HG02840 (cell line): Measurements from ENCODE around the gene ARHGAP4.

Experiments used
- ATAC-seq: cut with Tn5 transposase; IDR thresholded peaks from one replicate; pipeline ENCODE4 v1.9.1; 2021; ENCODE audit warnings: mild to moderate bottlenecking, moderate library complexity, moderate number of reproducible peaks; ENCODE audit not compliant: unreplicated experiment, low FRiP score

Gene ARHGAP4

DNA sequence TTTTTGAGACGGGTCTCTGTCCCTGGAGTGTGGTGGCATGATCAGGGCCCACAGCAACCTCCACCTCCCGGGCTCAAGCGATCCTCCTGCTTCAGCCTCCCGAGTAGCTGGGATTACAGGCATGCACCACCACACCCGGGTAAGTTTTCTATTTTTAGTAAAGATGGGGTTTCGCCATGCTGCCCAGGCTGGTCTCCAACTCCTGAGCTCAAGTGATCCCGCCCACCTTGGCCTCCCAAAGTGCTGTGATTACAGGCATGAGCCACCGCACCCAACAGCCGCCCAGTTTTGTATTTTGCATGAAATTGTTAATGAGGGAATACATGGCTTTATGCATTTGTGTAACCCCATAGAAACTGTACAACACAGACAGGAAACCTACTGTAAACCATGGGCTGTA is 2.8 kb upstream of the ARHGAP4 start:
- ATAC-seq = no peak

DNA sequence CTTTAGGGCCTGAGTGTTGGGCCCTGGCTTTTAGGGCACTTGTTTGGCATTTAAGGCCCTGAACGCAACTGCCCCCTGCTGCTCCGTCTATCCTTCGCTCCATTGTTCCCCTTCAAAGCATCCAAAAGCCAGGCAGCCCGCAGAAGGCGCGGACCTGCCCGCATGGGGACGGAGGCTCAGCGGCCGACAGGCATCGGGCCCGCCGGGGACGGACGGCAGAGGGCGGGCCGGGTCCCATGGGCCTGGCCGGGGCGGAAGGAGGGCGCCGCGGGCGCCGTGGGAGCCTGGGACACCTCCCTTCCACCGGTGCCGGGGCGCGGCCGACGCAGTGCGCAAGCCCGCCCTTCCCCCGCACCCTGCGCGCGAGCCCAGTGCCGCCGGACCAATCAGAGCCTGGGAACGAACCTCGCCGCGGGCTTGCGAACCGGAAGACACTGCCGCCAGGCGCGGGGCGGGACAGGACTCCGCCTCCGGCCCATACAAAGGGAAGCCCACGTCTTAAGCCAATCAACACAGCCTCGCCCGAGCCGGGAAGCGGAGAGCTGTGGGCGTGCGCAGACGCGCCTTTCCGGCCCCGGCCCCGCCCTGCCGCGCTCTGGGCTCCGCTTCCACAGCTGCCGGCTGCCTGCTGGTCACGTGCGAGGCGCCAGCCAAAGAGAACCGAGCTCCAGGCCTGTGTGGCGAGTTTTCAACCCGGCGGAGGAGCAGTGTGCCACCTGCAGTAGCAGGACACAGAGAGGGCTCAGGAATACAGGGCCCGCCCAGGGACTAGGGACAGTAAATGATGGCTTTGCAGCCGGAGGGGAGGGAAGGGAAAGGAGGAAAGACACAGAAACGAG is 2.1 kb upstream of the ARHGAP4 start:
- ATAC-seq = peak; percentile 60

DNA sequence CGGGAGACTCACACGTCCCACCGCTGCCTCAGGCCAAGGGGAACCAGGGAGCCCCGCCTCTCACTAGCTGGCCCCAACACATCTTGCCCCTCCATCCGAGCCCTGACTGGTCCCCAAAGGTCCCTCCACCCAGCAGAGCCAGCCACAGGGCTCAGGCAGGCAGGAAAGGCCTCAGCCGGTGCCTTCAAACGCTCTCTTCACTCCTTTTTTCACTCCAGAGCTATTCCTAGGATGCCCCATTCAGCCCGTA is 1.5 kb upstream of the ARHGAP4 start:
- no peak for ATAC-seq

DNA sequence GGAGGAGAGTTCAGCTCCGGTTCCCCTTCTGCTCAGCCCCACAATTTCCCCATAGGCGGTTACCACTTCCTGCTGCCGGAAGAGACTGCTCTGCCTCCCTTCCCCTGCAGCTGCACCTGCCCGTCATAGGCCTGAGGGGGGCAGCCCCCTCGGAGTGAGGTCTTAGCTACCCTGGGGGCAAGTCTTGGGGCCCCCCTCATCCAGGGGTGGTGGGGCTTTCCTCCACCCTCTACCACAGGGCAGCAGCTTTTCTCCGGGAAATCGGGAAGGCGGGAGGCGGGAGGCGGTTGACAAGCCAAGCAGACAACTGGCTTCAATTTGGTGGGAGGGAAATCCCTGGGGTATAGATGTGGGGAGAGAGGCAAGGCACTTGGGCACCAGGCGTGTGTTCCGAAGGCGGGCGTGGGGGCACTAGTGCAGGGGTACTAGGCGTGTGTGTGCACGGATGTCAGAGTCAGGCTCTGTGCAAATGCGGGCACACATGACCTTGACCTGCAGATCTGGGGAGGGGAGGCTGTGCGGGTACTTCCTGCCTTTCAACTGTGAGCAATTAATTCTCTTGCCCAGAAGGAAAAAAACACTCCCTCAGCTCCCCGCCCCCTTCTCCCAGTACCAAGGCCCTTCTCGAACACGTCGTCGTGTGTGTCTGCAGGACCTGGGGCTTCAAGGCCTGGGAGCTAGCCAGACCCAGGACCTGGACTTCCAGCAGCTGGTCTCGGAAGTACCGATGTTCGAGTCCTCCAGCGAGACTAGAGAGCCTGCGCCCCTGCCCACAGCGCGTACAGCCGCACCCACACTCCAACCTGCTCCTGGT is 1.0 kb upstream of the ARHGAP4 start:
- ATAC-seq = peak; percentile 43

DNA sequence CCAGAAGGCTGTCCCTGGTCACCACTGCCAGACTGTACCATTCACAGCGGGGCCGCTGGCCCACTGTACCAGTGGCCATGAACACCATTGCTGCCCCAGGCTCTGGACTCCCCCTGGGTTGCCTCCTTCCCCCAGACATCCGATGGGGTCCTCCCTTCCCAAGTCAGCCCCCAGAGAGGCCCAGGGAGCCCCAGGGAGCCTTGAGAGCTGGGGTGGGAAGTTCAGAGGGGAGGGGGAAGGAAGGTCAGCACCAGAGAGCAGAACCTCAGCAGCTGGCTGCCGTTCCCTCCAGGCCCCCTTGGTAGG is 441 bp upstream of the ARHGAP4 start:
- ATAC-seq = no peak

DNA sequence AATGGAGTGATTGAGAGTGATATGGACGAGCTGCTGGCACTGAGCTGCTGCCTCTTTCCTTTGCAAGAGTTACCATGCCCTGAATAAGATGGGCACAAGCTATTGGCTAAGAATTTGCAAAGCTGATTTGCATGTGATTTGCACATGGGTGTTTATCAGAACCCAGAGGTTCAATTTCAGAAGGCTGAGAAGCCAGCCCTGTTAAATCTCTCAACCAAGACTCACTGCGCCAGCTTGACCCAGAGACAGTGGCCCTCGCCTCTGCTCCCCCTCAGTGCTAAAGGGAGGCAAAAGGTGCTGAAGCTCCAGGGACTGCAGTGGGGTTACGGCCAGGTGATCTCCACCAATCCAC is 701 bp downstream of the ARHGAP4 start:
- no peak for ATAC-seq

DNA sequence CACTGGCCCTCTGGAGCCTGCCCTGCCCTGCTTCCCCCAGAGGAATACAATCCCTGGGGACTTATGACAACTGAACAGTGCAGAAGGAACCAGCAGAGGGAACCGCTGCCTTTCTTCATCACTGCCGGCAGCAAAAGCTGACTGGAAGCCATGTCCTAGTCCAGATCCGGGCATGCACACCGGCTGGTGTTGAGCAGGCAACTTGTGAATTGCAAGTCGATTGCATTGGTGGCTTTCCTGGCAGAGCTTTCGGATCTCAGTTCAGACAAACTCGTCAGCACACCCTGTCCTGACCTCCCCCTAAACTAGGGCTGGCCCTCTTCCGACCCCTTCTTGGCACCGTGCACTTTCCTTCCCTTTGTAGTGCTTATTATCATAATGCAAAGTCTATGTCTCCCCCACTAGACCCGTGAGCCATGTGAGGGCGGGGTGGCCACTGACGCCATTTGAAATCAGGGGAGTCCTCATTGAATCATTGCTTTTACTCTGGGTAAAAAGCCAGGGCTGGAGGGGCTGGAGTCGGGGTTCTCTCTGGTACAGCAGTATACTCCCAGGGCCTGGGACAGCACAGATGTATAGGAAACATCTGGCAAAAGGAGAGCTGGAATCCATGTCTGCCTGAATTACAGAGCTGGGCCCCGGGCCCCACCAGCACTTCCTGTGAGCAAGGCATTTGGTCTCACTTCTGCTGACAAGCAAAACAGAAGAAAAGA is 1.8 kb downstream of the ARHGAP4 start:
- no peak for ATAC-seq

DNA sequence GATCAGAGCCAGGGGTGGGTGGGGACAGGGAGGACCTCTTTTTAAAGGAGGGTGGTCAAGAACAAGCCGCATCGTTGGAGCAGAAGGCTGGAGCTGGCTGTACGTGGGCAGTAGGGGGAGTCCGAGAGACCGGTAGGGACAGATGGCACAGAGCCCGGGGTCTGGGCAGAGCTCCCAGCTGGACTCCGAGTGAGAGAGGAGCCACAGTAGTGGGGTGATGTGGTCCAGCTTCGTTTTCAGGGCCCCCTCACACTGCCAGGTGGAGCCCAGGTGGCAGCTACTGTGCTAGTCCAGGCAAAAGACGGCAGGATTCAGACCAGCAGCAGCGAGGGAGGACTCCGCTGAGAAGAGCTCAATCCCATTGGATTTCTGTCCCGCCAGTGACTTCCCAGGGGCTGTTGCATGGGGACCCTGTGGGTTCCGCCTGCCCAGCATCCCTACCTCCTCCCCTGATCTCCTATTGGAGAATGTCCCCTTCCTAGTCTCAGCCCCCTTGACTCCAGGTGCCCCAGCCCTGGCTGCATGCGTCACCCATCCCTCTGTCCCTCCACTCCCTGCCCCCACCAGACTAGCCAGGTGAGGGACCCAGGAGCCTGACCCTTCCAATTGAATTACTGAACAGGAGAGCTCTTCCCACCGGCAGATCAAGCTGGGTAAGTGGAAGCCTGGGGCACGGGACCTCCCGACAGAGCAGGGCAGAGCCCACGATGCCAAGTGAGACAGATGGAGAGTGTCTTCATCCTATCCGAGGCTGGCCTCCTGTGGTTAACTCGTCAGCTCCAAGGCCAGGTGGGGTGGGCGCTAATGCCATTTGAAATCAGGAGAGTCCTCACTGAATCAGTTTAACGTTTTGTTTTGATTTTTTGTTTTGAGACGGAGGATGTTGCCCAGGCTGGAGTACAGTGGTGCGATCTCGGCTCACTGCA is 2.9 kb downstream of the ARHGAP4 start:
- ATAC-seq = no peak

DNA sequence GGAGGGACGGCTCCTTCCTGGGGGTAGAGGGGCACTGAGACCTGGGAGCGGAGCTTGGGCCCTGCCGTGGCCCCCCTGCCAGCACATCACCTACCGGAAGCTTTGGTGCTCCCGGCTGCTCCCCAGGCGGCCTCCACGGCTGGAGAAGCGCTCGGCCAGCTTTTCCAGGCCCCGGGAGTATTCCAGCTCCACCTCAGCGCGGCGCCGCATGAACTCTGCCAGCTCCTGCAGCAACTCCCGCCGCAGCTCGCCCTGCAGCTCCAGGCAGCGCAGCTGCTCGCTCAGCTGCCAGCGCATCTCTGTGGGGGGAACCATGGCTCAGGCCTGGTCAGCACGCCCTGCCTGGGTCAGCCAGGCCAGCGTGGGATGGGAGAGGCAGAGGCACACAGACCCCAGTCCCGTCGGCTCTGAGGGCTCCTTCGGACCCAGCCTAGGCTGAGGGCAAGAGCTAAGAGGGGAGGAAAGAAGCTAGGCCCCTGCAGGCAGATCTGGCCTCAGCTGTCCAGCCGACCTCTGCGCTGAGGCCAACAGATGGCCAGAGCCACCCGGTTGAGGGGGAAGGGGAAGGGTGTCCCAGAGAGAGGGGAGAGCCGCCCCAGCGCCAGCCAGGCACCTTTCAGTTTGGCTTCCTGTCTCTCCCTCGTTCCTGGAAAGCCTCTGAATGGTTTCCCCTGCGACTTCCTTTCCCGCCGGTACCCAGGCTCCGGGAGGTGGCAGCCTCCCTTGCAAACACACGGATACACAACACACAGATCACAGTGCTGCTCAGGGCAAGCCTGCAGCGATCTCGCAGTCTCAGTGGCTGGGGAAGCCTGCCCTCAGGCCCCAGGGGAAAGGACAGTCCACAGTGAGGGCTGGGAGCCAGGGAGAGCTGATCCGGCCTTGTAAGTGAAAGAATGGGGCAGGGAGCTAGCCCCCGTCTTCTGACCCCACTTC is 4.3 kb downstream of the ARHGAP4 start:
- no peak for ATAC-seq

DNA sequence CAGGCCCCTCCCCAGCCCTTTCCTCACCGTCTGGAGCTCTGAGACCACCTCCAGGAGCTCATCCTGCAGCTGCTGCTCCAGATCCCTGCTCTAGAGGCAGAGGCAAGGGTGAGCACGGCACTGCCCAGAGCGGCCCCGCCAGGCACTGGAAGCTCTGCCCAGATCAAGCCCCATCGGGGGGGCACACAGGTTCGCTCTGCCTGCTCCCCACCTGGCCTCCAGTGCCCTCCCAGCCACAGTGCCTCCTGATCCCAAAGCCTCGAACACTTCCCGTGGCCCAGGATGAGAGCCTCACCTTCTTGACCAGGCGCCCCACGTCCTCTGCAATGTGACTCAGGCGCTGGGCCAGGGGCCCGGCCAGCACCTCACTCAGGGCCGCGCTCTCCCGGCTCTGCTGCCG is 5.0 kb downstream of the ARHGAP4 start:
- no peak for ATAC-seq

DNA sequence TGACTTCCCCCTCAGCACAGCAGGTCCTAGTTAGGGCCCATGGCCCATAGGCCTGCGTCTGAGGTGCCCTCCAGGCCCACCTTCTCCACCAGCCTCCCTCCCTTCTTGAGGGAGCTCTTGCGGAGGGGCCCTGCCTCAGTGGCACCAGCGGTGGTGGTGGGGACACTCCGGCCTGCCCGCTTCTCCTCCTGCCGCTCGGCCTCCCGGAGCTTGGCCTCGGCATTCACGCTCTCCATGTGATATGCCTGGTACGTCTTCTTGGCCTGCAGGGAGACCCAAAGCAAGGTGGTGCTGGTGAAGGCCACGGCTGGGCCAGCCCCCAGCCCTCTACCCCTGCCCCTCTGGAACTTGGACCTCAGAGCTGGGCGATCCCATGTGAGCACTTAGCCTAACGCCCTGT is 5.5 kb downstream of the ARHGAP4 start:
- ATAC-seq = no peak

DNA sequence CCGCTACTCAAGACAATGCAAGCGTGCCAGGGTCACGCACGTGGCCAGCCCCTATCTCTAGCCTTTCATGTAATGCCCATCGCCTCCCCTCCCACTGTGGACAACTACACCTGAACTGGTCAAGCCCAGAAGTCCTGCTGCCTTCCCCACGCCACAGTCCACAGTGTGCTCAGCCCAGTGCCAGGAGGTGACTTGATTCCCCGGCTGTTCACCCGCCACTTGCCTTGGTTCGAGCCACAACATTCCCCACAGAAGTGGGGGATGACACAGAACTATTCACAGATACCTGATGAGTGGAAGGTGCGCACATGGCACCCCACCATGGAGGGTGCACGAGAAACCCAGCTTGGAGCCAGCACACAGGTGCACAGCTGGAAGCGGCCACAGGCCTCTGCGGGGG is 6.8 kb downstream of the ARHGAP4 start:
- no peak for ATAC-seq

DNA sequence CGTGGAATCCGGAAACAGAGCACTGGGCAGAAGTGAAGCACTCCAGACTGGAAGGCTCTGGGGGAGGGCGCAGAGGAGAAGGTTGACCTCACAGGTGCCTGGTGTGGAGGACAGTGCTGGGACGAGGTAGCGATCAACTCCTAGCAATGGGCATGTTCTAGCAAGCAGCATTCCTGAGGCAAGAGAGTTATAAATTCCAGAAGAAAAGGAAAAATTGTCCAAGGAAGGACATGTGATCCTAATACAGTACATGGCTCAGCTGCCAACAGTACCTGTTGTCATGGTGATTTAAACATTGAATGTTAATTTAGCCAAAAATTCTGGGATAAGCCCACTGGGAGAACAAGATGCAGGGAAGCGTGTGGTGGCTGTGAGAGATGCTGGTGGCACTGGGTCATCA is 8.2 kb downstream of the ARHGAP4 start:
- ATAC-seq = no peak

DNA sequence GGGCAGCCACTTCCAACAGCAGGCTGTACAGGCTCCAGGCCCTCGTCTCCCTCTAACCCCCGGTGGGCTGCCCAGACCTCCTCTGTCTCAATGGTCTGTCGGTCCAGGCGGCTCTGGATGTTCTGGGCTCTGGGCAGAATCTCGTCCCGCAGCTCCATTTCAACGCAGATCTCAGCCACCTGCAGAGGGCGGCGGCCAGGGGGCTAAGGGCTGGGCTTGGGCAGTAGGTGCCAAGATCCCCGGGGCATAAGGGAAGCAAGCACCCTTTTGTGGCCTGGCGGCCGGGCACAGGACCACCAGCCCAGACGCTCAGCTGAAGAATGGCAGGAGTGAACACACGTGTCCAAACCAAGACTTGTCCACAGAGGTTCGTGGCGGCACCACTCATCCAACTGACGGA is 12.4 kb downstream of the ARHGAP4 start:
- ATAC-seq = no peak

DNA sequence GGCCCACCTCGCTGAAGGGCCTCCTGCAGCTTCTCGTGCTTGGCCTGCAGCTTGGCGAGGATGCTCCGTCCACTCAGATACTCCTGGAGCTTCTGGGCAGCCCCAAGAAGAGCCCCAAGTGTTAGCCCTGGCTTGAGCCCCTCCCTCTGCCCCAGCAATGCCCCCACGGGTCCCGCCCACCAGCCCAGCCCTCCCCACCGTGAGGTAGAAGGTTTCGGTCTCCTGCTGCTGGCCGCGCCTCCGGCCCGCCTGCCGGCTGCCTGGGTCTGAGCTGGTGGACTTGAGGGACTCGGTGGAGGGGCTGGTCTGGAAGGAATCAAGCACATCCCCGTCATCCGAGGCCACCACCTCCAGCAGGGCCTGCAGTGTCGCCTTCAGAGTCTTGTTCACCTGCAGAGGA is 12.9 kb downstream of the ARHGAP4 start:
- ATAC-seq = no peak

DNA sequence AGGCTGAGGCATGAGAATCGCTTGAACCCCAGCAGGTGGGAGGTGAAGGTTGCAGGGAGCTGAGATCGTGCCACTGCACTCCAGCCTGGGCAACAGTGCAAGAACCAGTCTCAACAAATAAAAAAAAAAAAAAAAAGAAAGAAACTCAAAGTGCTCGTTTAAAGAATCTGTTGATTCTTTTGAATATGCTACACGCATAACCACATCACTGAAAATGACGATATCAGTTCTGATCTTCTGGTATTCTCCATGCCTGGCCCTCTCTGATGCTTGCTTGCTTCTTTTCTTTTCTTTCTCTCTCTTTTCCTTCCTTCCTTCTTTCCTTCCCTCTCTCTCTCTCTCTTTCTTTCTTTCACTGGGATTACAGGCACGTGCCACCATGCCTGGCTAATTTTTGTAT is 14.3 kb downstream of the ARHGAP4 start:
- ATAC-seq = no peak

DNA sequence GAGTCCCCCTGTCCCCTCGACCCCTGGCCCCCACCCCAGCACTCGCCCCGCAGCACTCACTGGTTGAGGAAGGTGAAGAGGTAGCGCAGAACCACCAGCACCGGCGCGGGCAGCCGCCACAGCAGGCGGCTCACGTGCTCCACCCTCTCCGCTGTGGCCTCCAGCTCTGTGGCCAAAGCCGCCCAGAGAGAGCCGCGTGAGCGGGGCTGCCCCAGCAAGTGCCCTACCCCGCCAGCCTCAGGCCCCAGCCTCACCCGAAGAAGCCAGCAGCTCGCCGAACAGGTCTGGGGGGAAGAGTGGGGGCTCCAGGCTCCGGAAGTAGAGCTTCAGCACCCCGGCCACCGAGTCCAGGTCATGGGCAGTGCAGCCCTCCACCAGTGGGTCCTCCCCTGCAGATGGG is 15.6 kb downstream of the ARHGAP4 start:
- no peak for ATAC-seq

DNA sequence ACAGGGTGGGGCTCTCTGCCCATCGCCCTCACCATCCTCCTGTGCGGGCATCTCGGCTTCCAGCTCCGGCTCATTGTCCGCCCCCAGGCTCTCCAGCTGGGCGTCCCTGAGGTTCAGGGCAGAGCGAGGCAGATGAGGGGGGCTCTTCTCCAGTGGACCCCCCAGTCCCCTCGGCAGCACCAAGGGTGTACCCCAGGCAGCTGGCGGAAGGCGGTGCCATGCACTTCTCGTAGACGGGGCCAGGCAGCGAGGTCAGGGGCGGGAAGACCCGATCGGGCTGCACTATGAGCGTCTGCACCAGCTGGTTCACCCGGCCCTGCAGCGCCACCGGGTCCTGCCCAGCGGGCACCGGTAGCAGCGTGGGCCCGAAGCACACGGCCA is 16.1 kb downstream of the ARHGAP4 start:
- ATAC-seq = no peak

DNA sequence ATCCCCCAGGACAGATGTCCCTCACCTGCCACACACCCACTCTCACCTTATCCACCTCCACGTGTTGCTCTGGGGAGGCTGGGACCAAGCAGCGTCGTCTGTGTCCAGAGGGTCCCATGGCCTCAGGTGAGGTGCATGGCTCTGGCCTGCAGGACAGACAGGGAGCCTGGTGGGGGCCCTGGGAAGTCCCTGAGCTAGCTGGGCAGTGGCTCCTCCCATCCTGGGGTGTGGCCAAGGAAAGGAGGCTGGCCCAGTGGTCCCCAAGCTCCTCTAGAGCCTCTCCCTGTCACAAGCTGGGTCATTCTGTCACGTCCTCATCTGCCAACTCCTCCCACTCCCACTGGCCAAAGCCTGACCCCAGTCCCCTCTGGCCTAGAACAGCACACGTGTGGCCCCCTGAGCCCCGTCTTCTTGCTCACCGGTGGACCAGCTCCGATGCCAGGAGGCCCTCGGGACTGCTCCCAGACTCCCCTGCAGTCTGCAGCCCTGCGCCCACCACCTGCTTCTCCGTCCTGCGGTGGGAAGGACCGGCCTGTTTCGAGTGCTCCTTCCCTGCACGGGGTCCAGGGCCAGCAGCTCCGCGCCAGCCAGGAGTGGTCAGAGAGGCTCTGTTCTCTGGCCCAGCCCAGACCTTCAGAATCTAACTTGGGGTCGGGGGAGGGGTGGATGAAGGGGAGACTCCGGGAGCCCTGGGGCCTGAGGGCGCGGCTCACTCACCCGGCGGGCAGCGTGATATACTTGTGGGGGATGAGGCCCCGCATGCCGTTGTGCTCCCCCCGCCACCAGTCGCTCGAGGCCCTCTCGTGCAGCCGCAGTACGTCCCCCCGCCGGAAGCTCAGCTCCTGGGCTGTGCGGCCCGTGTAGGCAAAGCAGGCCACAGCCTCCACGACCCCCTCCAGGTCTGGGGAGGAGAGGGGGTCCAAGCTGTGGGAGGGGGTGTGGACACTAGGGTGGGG is 16.8 kb downstream of the ARHGAP4 start:
- ATAC-seq = no peak
